Osteoblast (primary cell): ENCODE data around the gene CPNE4. TPM values are rescaled to one million over a fixed set of nuclear protein-coding genes. Genes with fewer than 3 reads are reported as not detected.

Experiments
- DNase-seq: peaks from one replicate; pipeline ENCODE4 v3.0.0; 2011; ENCODE audit warnings: low spot score, mixed read lengths; ENCODE audit not compliant: insufficient read length; ENCODE audit errors: missing footprints
- H2AFZ ChIP-seq: 2 replicates; pipeline ENCODE4 v1.6.0; 2011; ENCODE audit warnings: mild to moderate bottlenecking, low read length
- H3K27ac ChIP-seq: 2 replicates; pipeline ENCODE4 v1.5.1; 2011; ENCODE audit warnings: mild to moderate bottlenecking, low read depth, low read length, moderate library complexity
- H3K27me3 ChIP-seq: 2 replicates; pipeline ENCODE4 v1.6.0; 2012; ENCODE audit warnings: mild to moderate bottlenecking, control low read depth, inconsistent platforms, low read length, moderate library complexity; ENCODE audit not compliant: insufficient read depth
- H3K36me3 ChIP-seq: 2 replicates; pipeline ENCODE4 v1.5.1; 2011; ENCODE audit warnings: mild to moderate bottlenecking, low read length, control low read depth, moderate library complexity; ENCODE audit not compliant: insufficient read depth
- H3K4me1 ChIP-seq: 2 replicates; pipeline ENCODE4 v1.5.1; 2011; ENCODE audit warnings: mild to moderate bottlenecking, low read length, control low read depth, moderate library complexity; ENCODE audit not compliant: insufficient read depth
- H3K4me2 ChIP-seq: 2 replicates; pipeline ENCODE4 v1.6.0; 2011; ENCODE audit warnings: mild to moderate bottlenecking, low read length; ENCODE audit not compliant: insufficient read depth
- H3K4me3 ChIP-seq: fragments of 200-600 bp; sonication (generic); 3 replicates; pipeline ENCODE4 v1.5.1; 2012; ENCODE audit warnings: mild to moderate bottlenecking, low read length, inconsistent platforms; ENCODE audit not compliant: insufficient read depth
- H3K79me2 ChIP-seq: 2 replicates; pipeline ENCODE4 v1.6.0; 2012; ENCODE audit warnings: mild to moderate bottlenecking, low read length, control low read depth, inconsistent platforms; ENCODE audit not compliant: insufficient read depth
- H3K9me3 ChIP-seq: 2 replicates; pipeline ENCODE4 v1.5.1; 2011; ENCODE audit warnings: low read depth, low read length, control low read depth
- H4K20me1 ChIP-seq: 2 replicates; pipeline ENCODE4 v1.6.0; 2012; ENCODE audit warnings: mild to moderate bottlenecking, low read length, control low read depth; ENCODE audit not compliant: insufficient read depth
- total RNA-seq: library from RNA; depleted of rRNA; stranded (reverse); fragments of >200 nt; gene quantifications from 2 replicates; pipeline ENCODE4 v1.2.3, GENCODE V29; 2012
- TF ChIP-seq, protein P1 (sequence below): IDR thresholded peaks from 2 replicates; pipeline ENCODE4 v1.5.1; 2011; ENCODE audit warnings: mild to moderate bottlenecking, low read depth, low read length, moderate library complexity; ENCODE audit errors: extremely low read depth

CPNE4 gene
- total RNA-seq, 1 donor, result not detected

DNA sequence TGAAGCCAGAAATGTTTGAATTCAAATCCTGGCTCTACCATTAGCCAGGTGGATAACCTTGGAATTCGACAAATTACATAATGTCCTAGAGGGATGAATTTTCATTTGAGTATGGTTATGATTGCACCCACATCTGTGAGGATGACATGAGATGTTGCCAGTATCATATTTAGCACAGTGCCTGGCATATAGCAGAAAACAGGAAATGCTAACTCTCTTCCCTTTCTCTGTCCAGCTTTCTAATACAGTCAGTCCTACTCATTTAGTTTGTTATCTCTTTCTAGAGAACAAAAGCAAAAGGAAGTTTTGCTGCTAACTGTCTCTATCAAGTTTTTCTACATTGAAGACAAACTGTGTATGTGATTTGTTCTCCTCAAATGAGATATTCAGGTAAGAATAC lies 231.7 kb downstream of the CPNE4 start:
- no peak overlapping the region for H3K27ac ChIP-seq
- TF ChIP-seq, protein P1, sequence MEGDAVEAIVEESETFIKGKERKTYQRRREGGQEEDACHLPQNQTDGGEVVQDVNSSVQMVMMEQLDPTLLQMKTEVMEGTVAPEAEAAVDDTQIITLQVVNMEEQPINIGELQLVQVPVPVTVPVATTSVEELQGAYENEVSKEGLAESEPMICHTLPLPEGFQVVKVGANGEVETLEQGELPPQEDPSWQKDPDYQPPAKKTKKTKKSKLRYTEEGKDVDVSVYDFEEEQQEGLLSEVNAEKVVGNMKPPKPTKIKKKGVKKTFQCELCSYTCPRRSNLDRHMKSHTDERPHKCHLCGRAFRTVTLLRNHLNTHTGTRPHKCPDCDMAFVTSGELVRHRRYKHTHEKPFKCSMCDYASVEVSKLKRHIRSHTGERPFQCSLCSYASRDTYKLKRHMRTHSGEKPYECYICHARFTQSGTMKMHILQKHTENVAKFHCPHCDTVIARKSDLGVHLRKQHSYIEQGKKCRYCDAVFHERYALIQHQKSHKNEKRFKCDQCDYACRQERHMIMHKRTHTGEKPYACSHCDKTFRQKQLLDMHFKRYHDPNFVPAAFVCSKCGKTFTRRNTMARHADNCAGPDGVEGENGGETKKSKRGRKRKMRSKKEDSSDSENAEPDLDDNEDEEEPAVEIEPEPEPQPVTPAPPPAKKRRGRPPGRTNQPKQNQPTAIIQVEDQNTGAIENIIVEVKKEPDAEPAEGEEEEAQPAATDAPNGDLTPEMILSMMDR, result no peak
- H3K36me3 ChIP-seq, result no peaks in the 10 kb centered on the region
- no peaks in the 10 kb centered on the region for H3K9me3 ChIP-seq
- no peaks in the 10 kb centered on the region for H4K20me1 ChIP-seq
- no peak for DNase-seq
- no peak overlapping the region for H3K4me2 ChIP-seq
- H3K79me2 ChIP-seq, result no peaks in the 10 kb centered on the region
- H2AFZ ChIP-seq, result no peak overlapping the region
- H3K27me3 ChIP-seq, result no peaks in the 10 kb centered on the region
- no peaks in the 10 kb centered on the region for H3K4me1 ChIP-seq
- no peak overlapping the region for H3K4me3 ChIP-seq

DNA sequence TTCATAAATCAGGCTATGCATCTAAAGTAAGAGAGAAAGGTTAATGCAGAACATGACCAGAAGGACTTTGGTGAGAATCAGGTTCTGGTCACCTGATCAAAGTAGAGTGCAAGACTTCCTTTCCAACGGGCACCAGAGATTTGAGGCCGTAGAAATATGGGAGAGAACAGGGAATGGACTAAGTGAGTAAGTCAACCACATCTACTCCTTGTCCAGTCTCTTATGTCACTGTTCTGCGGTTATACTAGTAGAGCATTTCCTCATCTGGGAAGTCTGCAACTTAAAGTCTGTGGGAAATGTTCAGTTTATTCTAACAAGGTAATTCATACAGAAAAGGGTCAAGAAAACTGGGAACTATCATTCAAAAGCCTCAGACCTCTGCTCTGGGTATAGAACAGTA lies 232.8 kb downstream of the CPNE4 start:
- no peak overlapping the region for H3K4me2 ChIP-seq
- no peak overlapping the region for H2AFZ ChIP-seq
- no peak overlapping the region for H3K27ac ChIP-seq
- TF ChIP-seq, protein P1, result no peak
- no peaks in the 10 kb centered on the region for H3K27me3 ChIP-seq
- H3K9me3 ChIP-seq, result no peaks in the 10 kb centered on the region
- no peaks in the 10 kb centered on the region for H3K4me1 ChIP-seq
- no peak for DNase-seq
- no peaks in the 10 kb centered on the region for H4K20me1 ChIP-seq
- H3K4me3 ChIP-seq, result no peak overlapping the region
- H3K79me2 ChIP-seq, result no peaks in the 10 kb centered on the region
- no peaks in the 10 kb centered on the region for H3K36me3 ChIP-seq

DNA sequence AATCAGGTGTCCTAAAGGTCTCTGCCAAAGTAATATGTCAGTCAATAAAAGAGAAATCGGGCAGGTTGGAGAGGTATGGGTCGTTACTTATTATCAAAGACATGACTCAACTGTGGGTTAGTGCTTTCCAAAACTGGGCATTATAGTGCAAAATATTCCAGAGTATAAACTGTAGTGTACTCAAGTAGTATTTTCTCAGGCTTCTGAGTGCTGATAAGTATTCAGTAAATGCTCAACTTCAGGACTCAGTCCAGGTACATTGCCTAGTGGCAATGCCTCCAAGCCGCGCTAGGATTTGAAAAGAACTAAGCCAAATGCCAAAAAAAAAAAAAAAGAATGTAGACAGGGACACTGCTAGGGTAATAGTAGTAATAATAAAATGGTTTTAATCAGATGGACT lies 233.2 kb downstream of the CPNE4 start:
- Histone ChIP-seq H3K4me3 (no peak overlapping the region), H3K27me3 (no peaks in the 10 kb centered on the region), H2AFZ (no peak overlapping the region), H3K9me3 (no peaks in the 10 kb centered on the region), H4K20me1 (no peaks in the 10 kb centered on the region), H3K79me2 (no peaks in the 10 kb centered on the region), H3K27ac (no peak overlapping the region), H3K4me2 (no peak overlapping the region), H3K4me1 (no peaks in the 10 kb centered on the region), H3K36me3 (no peaks in the 10 kb centered on the region)
- no peak for DNase-seq
- TF ChIP-seq, protein P1, result no peak

DNA sequence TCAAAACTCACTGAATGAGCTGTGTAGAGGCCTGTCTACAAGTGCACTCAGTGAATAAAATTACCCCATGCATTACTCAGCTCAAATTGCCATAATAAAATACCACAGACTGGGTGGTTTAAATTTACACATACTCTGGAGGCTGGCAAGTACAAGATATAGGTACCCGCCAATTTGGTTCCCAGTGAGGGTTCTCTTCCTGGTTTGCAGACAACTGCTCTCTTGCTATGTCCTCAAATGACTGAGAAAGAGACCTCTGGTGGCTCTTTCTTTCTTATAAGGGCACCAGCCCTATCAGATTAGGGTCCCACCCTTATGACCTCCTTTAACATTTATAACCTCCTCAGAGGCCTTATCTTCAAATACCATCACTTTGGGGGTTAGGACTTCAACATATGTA lies 237.0 kb downstream of the CPNE4 start:
- H3K79me2 ChIP-seq, result no peaks in the 10 kb centered on the region
- peaks cover 2% of the 10 kb centered on the region for H3K4me1 ChIP-seq
- H3K4me3 ChIP-seq, result no peak overlapping the region
- no peaks in the 10 kb centered on the region for H3K36me3 ChIP-seq
- H3K27ac ChIP-seq, result no peak overlapping the region
- no peak overlapping the region for H3K4me2 ChIP-seq
- H4K20me1 ChIP-seq, result no peaks in the 10 kb centered on the region
- no peaks in the 10 kb centered on the region for H3K9me3 ChIP-seq
- peaks cover 3% of the 10 kb centered on the region for H3K27me3 ChIP-seq
- TF ChIP-seq, protein P1, result no peak
- H2AFZ ChIP-seq, result no peak overlapping the region
- DNase-seq, result no peak
